ENCODE measurements around the gene CAB39.

Gene CAB39

GRCh38 chr2:230668939-230669303 is 43.7 kb upstream of the CAB39 start:
- H3K9me3 ChIP-seq (ENCODE audit: low read depth, low read length): no peaks in the 10 kb centered on the region
- H3K4me3 ChIP-seq: no peak overlapping the region
- no peaks in the 10 kb centered on the region for H3K36me3 ChIP-seq (ENCODE audit: insufficient read depth, low read length)
- DNase-seq (ENCODE audit: low read depth, low spot score): no peak
- no peak overlapping the region for H3K27ac ChIP-seq
- no peak overlapping the region for H3K9ac ChIP-seq (ENCODE audit: insufficient read length)
- TF ChIP-seq EZH2 (IDR thresholded peaks at IDR 0.05) (no peak), FOXP2 (optimal IDR thresholded peaks at IDR 0.05; ENCODE audit: control extremely low read depth, extremely low read length, insufficient read depth) (no peak), POLR2AphosphoS5 (IDR thresholded peaks at IDR 0.05; ENCODE audit: borderline replicate concordance, low read depth, low read length) (no peak)

- Histone ChIP-seq H3K27ac (no peak overlapping the region), H3K36me3 (ENCODE audit: insufficient read depth, low read length) (no peaks in the 10 kb centered on the region), H3K9me3 (ENCODE audit: low read depth, low read length) (no peaks in the 10 kb centered on the region), H3K4me3 (no peak overlapping the region), H3K9ac (ENCODE audit: insufficient read length) (no peak overlapping the region)
- no peak for DNase-seq (ENCODE audit: low read depth, low spot score)
- no peak for TF ChIP-seq FOXP2 (optimal IDR thresholded peaks at IDR 0.05; ENCODE audit: control extremely low read depth, extremely low read length, insufficient read depth)
- no peak for TF ChIP-seq POLR2AphosphoS5 (IDR thresholded peaks at IDR 0.05; ENCODE audit: borderline replicate concordance, low read depth, low read length)
- no peak for TF ChIP-seq EZH2 (IDR thresholded peaks at IDR 0.05)
Measured at GRCh38 chr2:230669386-230669950, 43.2 kb upstream of the CAB39 start.

- DNase-seq (ENCODE audit: low read depth, low spot score): no peak
- H3K36me3 ChIP-seq (ENCODE audit: insufficient read depth, low read length): no peaks in the 10 kb centered on the region
- no peak overlapping the region for H3K27ac ChIP-seq
Measured at GRCh38 chr2:230671117-230671516, 41.5 kb upstream of the CAB39 start.

GRCh38 chr2:230672836-230673235 is 39.8 kb upstream of the CAB39 start:
- no peak overlapping the region for H3K4me3 ChIP-seq
- no peak for DNase-seq (ENCODE audit: low read depth, low spot score)
- H3K36me3 ChIP-seq (ENCODE audit: insufficient read depth, low read length): no peaks in the 10 kb centered on the region
- H3K9me3 ChIP-seq (ENCODE audit: low read depth, low read length): no peaks in the 10 kb centered on the region
- TF ChIP-seq EZH2 (IDR thresholded peaks at IDR 0.05) (no peak), POLR2AphosphoS5 (IDR thresholded peaks at IDR 0.05; ENCODE audit: borderline replicate concordance, low read depth, low read length) (no peak), FOXP2 (optimal IDR thresholded peaks at IDR 0.05; ENCODE audit: control extremely low read depth, extremely low read length, insufficient read depth) (no peak)
- H3K27ac ChIP-seq: no peak overlapping the region
- no peak overlapping the region for H3K9ac ChIP-seq (ENCODE audit: insufficient read length)

More at GRCh38 chr2:230671117-230671516, 41.5 kb upstream of the CAB39 start:
- no peak overlapping the region for H3K4me3 ChIP-seq
- no peaks in the 10 kb centered on the region for H3K9me3 ChIP-seq (ENCODE audit: low read depth, low read length)
- TF ChIP-seq FOXP2 (optimal IDR thresholded peaks at IDR 0.05; ENCODE audit: control extremely low read depth, extremely low read length, insufficient read depth) (no peak), POLR2AphosphoS5 (IDR thresholded peaks at IDR 0.05; ENCODE audit: borderline replicate concordance, low read depth, low read length) (no peak), EZH2 (IDR thresholded peaks at IDR 0.05) (no peak)
- H3K9ac ChIP-seq (ENCODE audit: insufficient read length): no peak overlapping the region

GRCh38 chr2:230674401-230674800 is 38.2 kb upstream of the CAB39 start:
- Histone ChIP-seq H3K9me3 (ENCODE audit: low read depth, low read length) (no peaks in the 10 kb centered on the region), H3K4me3 (no peak overlapping the region), H3K36me3 (ENCODE audit: insufficient read depth, low read length) (no peaks in the 10 kb centered on the region), H3K27ac (no peak overlapping the region), H3K9ac (ENCODE audit: insufficient read length) (no peak overlapping the region)
- TF ChIP-seq FOXP2 (optimal IDR thresholded peaks at IDR 0.05; ENCODE audit: control extremely low read depth, extremely low read length, insufficient read depth) (no peak), POLR2AphosphoS5 (IDR thresholded peaks at IDR 0.05; ENCODE audit: borderline replicate concordance, low read depth, low read length) (no peak), EZH2 (IDR thresholded peaks at IDR 0.05) (no peak)
- DNase-seq (ENCODE audit: low read depth, low spot score): no peak

- Histone ChIP-seq H3K9ac (ENCODE audit: insufficient read length) (no peak overlapping the region), H3K4me3 (no peak overlapping the region), H3K27ac (no peak overlapping the region), H3K36me3 (ENCODE audit: insufficient read depth, low read length) (no peaks in the 10 kb centered on the region), H3K9me3 (ENCODE audit: low read depth, low read length) (no peaks in the 10 kb centered on the region)
- no peak for DNase-seq (ENCODE audit: low read depth, low spot score)
- no peak for TF ChIP-seq POLR2AphosphoS5 (IDR thresholded peaks at IDR 0.05; ENCODE audit: borderline replicate concordance, low read depth, low read length)
- TF ChIP-seq EZH2 (IDR thresholded peaks at IDR 0.05): no peak
- no peak for TF ChIP-seq FOXP2 (optimal IDR thresholded peaks at IDR 0.05; ENCODE audit: control extremely low read depth, extremely low read length, insufficient read depth)
Measured at GRCh38 chr2:230674966-230675672, 37.5 kb upstream of the CAB39 start.

GRCh38 chr2:230676546-230676945 is 36.1 kb upstream of the CAB39 start:
- no peak for TF ChIP-seq FOXP2 (optimal IDR thresholded peaks at IDR 0.05; ENCODE audit: control extremely low read depth, extremely low read length, insufficient read depth)
- Histone ChIP-seq H3K4me3 (no peak overlapping the region), H3K9me3 (ENCODE audit: low read depth, low read length) (no peaks in the 10 kb centered on the region), H3K36me3 (ENCODE audit: insufficient read depth, low read length) (no peaks in the 10 kb centered on the region), H3K27ac (no peak overlapping the region), H3K9ac (ENCODE audit: insufficient read length) (no peak overlapping the region)
- DNase-seq (ENCODE audit: low read depth, low spot score): no peak

GRCh38 chr2:230677201-230677946 is 35.3 kb upstream of the CAB39 start:
- Histone ChIP-seq H3K9me3 (ENCODE audit: low read depth, low read length) (no peaks in the 10 kb centered on the region), H3K27ac (no peak overlapping the region), H3K36me3 (ENCODE audit: insufficient read depth, low read length) (no peaks in the 10 kb centered on the region), H3K9ac (ENCODE audit: insufficient read length) (no peak overlapping the region), H3K4me3 (no peak overlapping the region)
- DNase-seq (ENCODE audit: low read depth, low spot score): no peak
- TF ChIP-seq FOXP2 (optimal IDR thresholded peaks at IDR 0.05; ENCODE audit: control extremely low read depth, extremely low read length, insufficient read depth): no peak
- no peak for TF ChIP-seq EZH2 (IDR thresholded peaks at IDR 0.05)
- TF ChIP-seq POLR2AphosphoS5 (IDR thresholded peaks at IDR 0.05; ENCODE audit: borderline replicate concordance, low read depth, low read length): no peak
